ENCODE data around the gene CYBRD1. TPM values are rescaled to one million over a fixed set of nuclear protein-coding genes. Genes with fewer than 3 reads are reported as not detected.

Gene CYBRD1
- polyA plus RNA-seq, 2 of the 4 experiments (the other 2 are of a cell fraction), result 30.5 to 46.6 TPM

- Histone ChIP-seq H3K9me3 (no peaks in the 10 kb centered on the region), H3K4me3 (no peak overlapping the region), H3K4me2 (no peak overlapping the region), H3K4me1 (peaks cover 10% of the 10 kb centered on the region; the same call in 2 of the 3 replicates), H3K27ac (no peak overlapping the region)
- DNase-seq (ENCODE audit: low read depth in 1 of 2, low spot score in 1 of 2) (no peak), ATAC-seq (no peak), FAIRE-seq (no peak)
- WGBS (ENCODE audit: missing lambda C conversion rate), result 84% methylated on average over 3 of the region's 3 CpGs
- CTCF ChIA-PET, result interaction anchor here (1.3 kb wide), 1 partner anchor 19 kb away, joined by 3 read pairs; no protein-coding TSS in a partner anchor
- TF ChIP-seq CHD2 (IDR thresholded peaks at IDR 0.05; ENCODE audit: low read length, partially characterized antibody) (no peak), CEBPB (IDR thresholded peaks at IDR 0.05) (no peak), CBX8 (IDR thresholded peaks at IDR 0.05) (no peak), MYC (IDR thresholded peaks at IDR 0.05; ENCODE audit: borderline replicate concordance, low read length) (no peak), TP53 (CRISPR knock-in tag; IDR thresholded peaks at IDR 0.05) (no peak), FOSB (CRISPR knock-in tag; IDR thresholded peaks at IDR 0.05) (no peak), ESRRA (IDR thresholded peaks at IDR 0.05; ENCODE audit: borderline replicate concordance, low read length) (no peak), NPAS2 (CRISPR knock-in tag; IDR thresholded peaks at IDR 0.05; ENCODE audit: borderline replicate concordance) (no peak), HES2 (IDR thresholded peaks at IDR 0.05) (no peak), POLR2A (IDR thresholded peaks at IDR 0.05; ENCODE audit: low read length) (no peak), HOXB13 (CRISPR knock-in tag; IDR thresholded peaks at IDR 0.05; ENCODE audit: low read depth) (no peak)
- POLR2A ChIA-PET, result no interaction called here
Measured at GRCh38 chr2:171554991-171555615, 32.8 kb downstream of the CYBRD1 start.

GRCh38 chr2:171557363-171557762 lies 35.1 kb downstream of the CYBRD1 start:
- Histone ChIP-seq H3K4me3 (no peak overlapping the region), H3K4me1 (peaks cover 10% of the 10 kb centered on the region; the same call in 2 of the 3 replicates), H3K9me3 (no peaks in the 10 kb centered on the region), H3K27ac (no peak overlapping the region), H3K4me2 (no peak overlapping the region)
- POLR2A ChIA-PET, result interaction anchor here (0.5 kb wide), 1 partner anchor 538 kb away, joined by 5 read pairs; no protein-coding TSS in a partner anchor
- WGBS (ENCODE audit: missing lambda C conversion rate), result 91% methylated on average over 4 of the region's 4 CpGs
- ATAC-seq, result no peak
- CTCF ChIA-PET, result interaction anchor here (0.6 to 1.3 kb wide), 2 partner anchors 9 to 16 kb away, joined by 3 to 5 read pairs; no protein-coding TSS in a partner anchor
- no peak for FAIRE-seq
- no peak for DNase-seq (ENCODE audit: low read depth in 1 of 2, low spot score in 1 of 2)
- TF ChIP-seq REST (IDR thresholded peaks at IDR 0.05), result no peak
- TF ChIP-seq ZNF302 (CRISPR knock-in tag; IDR thresholded peaks at IDR 0.05), result no peak
- TF ChIP-seq HES2 (IDR thresholded peaks at IDR 0.05), result no peak
- TF ChIP-seq EHF (CRISPR knock-in tag; IDR thresholded peaks at IDR 0.05), result no peak

- no peak for FAIRE-seq
- Histone ChIP-seq H3K9me3 (no peaks in the 10 kb centered on the region), H3K27ac (no peak overlapping the region), H3K4me2 (no peak overlapping the region), H3K4me3 (no peak overlapping the region), H3K4me1 (no peaks in the 10 kb centered on the region)
- 72% methylated on average over 3 of the region's 3 CpGs for WGBS (ENCODE audit: missing lambda C conversion rate)
- POLR2A ChIA-PET, result no interaction called here
- TF ChIP-seq REST (IDR thresholded peaks at IDR 0.05), result no peak
- no peak for TF ChIP-seq MAX (IDR thresholded peaks at IDR 0.05)
- TF ChIP-seq CBX2 (IDR thresholded peaks at IDR 0.05; ENCODE audit: borderline replicate concordance, low read depth), result no peak
- no peak for TF ChIP-seq MYC (IDR thresholded peaks at IDR 0.05; ENCODE audit: borderline replicate concordance, low read length)
- TF ChIP-seq ELK1 (IDR thresholded peaks at IDR 0.05; ENCODE audit: low read depth, low read length), result no peak
- TF ChIP-seq CBX8 (IDR thresholded peaks at IDR 0.05), result no peak
- TF ChIP-seq CHD4 (IDR thresholded peaks at IDR 0.05; ENCODE audit: borderline replicate concordance), result no peak
- TF ChIP-seq USF2 (IDR thresholded peaks at IDR 0.05), result no peak
- TF ChIP-seq KDM1A (IDR thresholded peaks at IDR 0.05; ENCODE audit: low read depth), result no peak
- TF ChIP-seq SREBF2 (IDR thresholded peaks at IDR 0.05), result no peak
- DNase-seq (ENCODE audit: low read depth in 1 of 2, low spot score in 1 of 2), result no peak
- CTCF ChIA-PET, result interaction anchor here (2.4 kb wide), 1 partner anchor 10 kb away, joined by 9 read pairs; no protein-coding TSS in a partner anchor
- no peak for ATAC-seq
Measured at GRCh38 chr2:171563301-171563700, 41.0 kb downstream of the CYBRD1 start.

Data from A549 (cell line).